Cardiac fibroblast (primary cell): ENCODE results near the gene PTPN11.

Experiments used
- DNase-seq, 2 donors: peaks; one replicate each; pipeline versions ENCODE4 v3.0.0 to v3.0.0-alpha.2; 2010; ENCODE audit warnings: low read depth in 2 of 2
- H3K4me3 ChIP-seq, 2 donors: replicated peaks in 1 of 2; 1 replicate in 1 of 2; 2 replicates in 1 of 2; pipeline ENCODE4 v1.5.1; 2011; ENCODE audit warnings: low read depth in 2 of 2, low read length in 2 of 2, mild to moderate bottlenecking in 2 of 2, moderate library complexity in 1 of 2
- CTCF ChIP-seq: IDR thresholded peaks from one replicate; pipeline ENCODE4 v1.5.1; 2011; ENCODE audit warnings: low read depth, mild to moderate bottlenecking, low read length, inconsistent platforms

Gene PTPN11

GRCh38 chr12:112555621-112556233 is 137.0 kb downstream of the PTPN11 start:
- no peak for TF ChIP-seq CTCF
- no peak for DNase-seq
- H3K4me3 ChIP-seq = no peak overlapping the region

DNA sequence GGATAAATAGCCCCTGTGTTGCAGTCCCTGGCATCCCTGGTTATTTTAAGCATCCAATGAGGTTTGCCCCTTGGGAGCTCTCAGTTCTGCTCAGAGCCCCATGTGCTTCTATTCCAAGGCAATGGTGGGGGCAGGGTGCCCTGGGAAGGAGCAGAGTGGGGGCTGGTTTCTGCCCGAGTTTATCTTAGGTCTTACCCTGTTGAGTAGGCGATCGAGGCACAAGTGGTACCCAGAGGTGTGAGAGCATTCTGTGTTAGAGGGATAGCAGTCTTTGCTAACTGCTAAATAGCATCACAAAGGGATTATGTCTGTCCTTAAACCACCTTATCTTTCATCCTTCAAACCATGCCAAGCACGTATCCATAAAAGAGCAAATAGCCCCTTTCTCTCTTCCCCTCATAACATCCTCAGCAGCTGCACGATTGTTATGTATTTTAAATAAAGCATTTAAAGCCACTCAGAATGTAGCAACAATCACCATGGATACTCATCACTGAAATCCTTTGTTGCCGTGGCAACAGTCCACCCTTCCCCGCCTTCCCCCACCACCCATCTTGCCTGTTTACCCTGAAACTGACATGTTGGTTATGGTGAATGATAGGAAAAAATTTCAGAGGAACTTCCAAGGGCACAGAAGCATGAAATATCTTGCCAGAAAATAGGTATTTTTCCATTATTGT is 139.3 kb downstream of the PTPN11 start:
- DNase-seq = no peak
- no peak for TF ChIP-seq CTCF

More for the DNA sequence above, 139.3 kb downstream of the PTPN11 start:
- H3K4me3 ChIP-seq = no peak overlapping the region
